Measurements from ENCODE around the gene SLC25A21.

Gene SLC25A21

GRCh38 chr14:36647824-36648753, 524.3 kb downstream of the SLC25A21 start:
- no peak for DNase-seq (ENCODE audit: low read depth in 2 of 2)

GRCh38 chr14:36647417-36647823, 525.0 kb downstream of the SLC25A21 start:
- no peak for DNase-seq (ENCODE audit: low read depth in 2 of 2)

GRCh38 chr14:36646664-36647416, 525.6 kb downstream of the SLC25A21 start:
- DNase-seq (ENCODE audit: low read depth in 2 of 2): no peak

GRCh38 chr14:36633580-36633979, 538.8 kb downstream of the SLC25A21 start:
- no peak for DNase-seq (ENCODE audit: low read depth in 2 of 2)
